RCC 7860 (cell line): Measurements from ENCODE around the gene ZHX3.

Source experiments
- DNase-seq: peaks from one replicate; pipeline ENCODE4 v3.0.0-alpha.2; 2015; ENCODE audit warnings: low spot score
- FAIRE-seq: peaks from 2 replicates; lab custom pipeline; 2012; peaks lifted over from hg19 to GRCh38; lab: Jason Lieb, UNC

ZHX3 gene

GRCh38 chr20:41165001-41165882, 152.3 kb downstream of the ZHX3 start:
- no peak for DNase-seq
- FAIRE-seq, result no peak

- FAIRE-seq (no peak), DNase-seq (no peak)
Observed at GRCh38 chr20:41163821-41164220, 153.7 kb downstream of the ZHX3 start.

DNA sequence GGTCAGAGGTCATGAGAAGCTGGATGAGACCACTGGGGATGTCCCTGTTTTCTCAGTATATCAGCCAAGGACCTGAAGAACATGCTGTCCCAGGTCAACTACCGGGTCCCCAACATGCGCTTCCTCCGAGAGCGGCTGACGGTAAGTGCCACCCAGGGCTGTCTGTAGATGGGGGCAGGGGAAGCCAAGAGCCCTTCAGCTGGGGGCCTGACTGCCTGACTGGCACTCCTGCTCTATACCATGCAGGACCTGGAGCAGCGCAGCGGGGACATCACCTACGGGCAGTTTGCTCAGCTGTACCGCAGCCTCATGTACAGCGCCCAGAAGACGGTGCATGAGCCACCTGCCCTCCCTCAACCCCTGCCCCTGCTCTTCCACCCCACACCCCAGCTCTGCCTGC, 155.1 kb downstream of the ZHX3 start:
- FAIRE-seq, result no peak

DNA sequence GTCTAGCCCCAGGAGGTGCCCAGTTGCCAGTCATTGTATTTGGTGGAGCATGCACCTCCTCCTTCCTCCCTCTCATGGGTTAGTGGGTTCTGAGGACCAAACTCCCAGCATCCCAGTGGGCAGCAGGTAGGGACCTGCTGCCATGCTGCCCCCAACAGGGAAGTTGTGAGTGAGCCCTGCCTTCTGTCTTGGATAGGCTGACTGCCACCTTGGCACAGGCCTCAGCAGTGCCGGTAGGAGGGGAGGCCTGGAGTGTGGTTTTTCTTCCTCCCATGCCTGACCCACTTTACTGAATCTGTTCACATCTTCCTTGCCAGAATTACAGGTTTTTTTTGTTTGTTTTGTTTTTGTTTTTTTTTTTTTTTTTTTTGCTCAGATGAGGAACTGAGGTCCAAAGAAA, 155.6 kb downstream of the ZHX3 start:
- FAIRE-seq (no peak), DNase-seq (no peak)

More for the DNA sequence above, 155.1 kb downstream of the ZHX3 start:
- DNase-seq, result no peak

DNA sequence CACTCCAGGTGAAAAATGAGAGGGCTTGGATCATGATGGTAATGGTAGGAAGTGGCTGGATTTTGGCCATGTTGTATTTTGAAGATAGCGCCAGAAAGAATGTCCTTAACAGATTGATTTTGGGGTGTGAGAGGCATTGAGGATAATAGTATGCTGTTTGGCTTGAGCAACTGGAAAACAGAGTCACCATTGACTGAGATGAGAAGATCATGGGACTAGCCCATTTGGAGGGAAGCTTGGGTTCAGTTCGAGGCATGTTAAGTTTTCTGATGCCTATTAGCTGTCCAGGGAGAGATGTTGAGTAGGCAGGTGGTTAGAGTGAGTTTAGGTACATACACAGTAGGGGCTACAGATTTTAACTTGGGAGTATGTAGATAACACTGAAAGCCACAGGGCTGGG, 156.8 kb downstream of the ZHX3 start:
- DNase-seq (no peak), FAIRE-seq (no peak)

DNA sequence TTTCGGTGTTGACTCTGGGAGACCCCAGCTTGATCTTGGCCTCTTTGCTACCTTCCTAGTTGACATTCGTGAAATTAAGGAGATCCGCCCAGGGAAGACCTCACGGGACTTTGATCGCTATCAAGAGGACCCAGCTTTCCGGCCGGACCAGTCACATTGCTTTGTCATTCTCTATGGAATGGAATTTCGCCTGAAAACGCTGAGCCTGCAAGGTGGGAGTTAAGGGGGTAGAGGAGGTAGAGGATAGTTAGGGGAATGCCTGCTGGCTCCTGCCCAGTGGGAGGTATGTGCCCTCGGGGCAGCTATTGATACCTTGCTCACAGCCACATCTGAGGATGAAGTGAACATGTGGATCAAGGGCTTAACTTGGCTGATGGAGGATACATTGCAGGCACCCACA, 158.0 kb downstream of the ZHX3 start:
- DNase-seq (no peak), FAIRE-seq (no peak)

- DNase-seq (no peak), FAIRE-seq (no peak)
Observed at GRCh38 chr20:41158082-41158625, 159.4 kb downstream of the ZHX3 start.

- no peak for DNase-seq
- no peak for FAIRE-seq
Observed at GRCh38 chr20:41155261-41155660, 162.3 kb downstream of the ZHX3 start.

- FAIRE-seq, result no peak
- DNase-seq, result no peak
Observed at GRCh38 chr20:41154436-41155176, 162.9 kb downstream of the ZHX3 start.

- no peak for FAIRE-seq
Observed at GRCh38 chr20:41152108-41152757, 165.3 kb downstream of the ZHX3 start.

DNA sequence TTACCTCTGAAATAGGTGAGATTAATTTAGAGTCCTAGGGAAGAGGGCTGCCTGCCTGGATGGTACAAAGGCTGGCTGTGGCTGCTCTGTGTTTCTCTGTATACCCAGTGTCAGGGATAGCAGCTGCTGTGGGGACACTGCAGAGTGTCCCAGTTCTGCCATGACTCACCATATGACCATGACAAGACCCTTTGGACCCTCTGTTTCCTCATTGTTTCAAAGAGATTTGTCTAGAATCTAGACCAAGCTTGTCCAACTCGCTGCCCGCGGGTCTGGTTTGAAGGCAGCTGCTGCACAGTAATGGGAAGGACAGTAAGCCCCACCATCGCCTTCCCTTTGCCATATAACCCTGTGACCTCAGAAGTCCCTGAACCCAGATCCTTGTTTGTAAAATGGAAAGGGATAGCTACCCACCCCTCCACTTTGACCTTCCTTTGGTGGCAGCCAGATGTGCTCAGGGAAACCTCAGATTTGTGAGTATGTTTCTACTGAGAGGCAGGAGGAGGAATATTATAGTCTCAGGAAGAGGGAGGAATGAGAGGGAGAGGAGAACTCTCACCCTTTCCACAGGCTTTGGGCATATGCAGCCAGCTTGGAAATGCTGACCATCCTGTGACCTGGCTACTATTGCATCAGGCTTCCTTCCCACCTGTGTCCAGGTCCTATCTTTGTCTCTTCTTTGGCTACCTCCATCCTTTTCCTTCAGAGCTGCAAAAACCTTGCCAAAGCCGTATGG, 166.2 kb downstream of the ZHX3 start:
- FAIRE-seq, result no peak
- no peak for DNase-seq

More at GRCh38 chr20:41152108-41152757, 165.3 kb downstream of the ZHX3 start:
- no peak for DNase-seq

DNA sequence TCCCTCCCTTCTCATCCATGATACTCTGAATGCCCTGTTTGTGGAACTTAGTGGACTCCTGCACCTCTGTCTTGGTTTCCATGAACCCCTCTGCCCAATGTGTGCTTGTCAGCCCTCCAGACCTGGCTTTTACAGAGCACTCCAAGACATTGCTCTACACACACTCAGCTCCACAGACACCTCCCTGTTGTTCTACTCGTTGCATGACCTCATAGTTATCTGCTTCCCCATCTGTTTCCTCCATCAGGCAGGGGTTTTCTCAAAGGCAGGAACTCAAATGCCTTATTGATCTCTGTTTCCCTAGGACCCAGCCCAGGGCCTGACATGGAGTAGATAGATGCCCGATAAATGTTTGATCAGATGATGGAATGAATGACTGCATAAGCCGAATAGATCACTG, 166.9 kb downstream of the ZHX3 start:
- DNase-seq (no peak), FAIRE-seq (no peak)

GRCh38 chr20:41148942-41149341, 168.6 kb downstream of the ZHX3 start:
- FAIRE-seq (no peak), DNase-seq (no peak)

GRCh38 chr20:41147767-41148191, 169.8 kb downstream of the ZHX3 start:
- FAIRE-seq, result no peak
- DNase-seq, result no peak

DNA sequence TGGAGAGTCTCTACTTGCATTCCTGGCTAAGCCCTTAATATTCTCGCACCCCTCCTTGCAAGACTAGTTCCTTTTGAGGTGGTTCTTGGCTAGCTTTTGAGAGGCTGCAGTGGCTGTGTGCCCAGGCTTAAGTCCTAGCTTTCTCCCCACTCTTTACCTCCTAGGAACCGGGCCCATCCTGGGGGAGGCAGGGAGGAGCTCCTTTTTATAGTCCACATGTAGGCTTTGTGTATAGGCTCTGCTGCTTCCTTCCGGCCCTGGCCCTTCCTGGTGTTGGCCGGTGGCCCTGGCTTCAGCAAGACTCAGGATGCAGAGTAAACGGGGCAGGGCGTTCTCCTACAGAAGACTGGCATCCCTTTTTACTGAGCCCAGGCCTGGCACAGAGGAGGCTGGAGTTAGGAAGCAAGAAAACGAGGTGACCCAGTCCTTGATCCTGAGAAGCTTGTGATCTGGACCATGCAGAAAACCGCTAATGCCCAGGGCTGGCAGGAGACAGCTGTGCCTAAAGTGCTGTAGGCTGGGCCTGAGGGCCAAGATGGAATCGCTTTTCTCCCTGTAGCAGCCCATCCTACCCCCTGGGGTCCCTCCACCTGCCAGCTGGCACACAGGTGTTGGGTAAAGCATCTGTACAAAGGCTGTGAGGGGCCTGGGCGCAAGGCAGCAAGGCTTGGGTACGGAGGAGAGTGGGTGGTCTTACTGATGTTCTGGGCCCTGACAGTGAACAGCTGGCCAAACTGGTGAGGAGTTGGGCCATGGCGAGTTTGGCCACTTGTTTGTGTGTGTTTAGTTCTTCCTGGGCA, 171.5 kb downstream of the ZHX3 start:
- FAIRE-seq, result no peak
- DNase-seq, result no peak

DNA sequence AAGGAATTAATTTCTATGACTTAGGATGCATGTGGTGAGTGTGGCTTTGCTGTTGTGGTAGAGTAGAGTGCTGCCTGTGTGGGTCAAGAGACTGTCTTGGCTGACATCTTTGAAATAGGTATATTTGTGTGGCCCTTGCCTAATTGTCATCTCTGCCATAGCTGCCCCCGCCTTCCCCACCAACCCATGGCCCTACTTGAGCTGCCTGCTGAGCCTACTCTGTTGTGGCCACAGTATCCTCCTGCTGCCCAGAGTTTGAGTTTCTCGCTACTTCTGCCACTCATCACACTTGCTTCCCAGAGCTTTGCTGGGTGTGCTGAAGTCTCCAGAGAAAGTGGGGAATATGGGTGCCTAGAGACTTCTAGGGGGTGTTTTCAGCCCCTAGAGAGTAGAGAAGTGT, 172.2 kb downstream of the ZHX3 start:
- DNase-seq (no peak), FAIRE-seq (no peak)

DNA sequence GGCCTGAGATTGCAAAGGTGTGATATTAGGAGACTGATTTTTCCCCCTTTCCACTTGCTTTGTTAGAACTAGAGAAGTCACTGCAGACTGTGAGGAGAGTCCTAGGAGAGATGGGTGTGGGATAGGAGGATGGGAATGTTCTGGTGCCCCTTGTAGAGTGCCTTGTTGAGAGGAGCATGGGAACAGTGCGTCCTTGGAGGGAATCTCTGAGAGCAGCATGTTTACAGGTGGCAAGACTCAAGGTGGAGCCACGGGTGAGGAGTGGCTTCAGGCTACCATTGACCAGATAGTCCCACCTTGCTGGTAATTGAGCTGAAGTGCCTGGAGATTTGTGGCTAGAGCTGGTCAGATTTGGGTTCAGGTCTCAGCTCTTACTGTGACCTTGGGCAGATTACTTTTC, 174.2 kb downstream of the ZHX3 start:
- DNase-seq, result no peak
- FAIRE-seq, result no peak

DNA sequence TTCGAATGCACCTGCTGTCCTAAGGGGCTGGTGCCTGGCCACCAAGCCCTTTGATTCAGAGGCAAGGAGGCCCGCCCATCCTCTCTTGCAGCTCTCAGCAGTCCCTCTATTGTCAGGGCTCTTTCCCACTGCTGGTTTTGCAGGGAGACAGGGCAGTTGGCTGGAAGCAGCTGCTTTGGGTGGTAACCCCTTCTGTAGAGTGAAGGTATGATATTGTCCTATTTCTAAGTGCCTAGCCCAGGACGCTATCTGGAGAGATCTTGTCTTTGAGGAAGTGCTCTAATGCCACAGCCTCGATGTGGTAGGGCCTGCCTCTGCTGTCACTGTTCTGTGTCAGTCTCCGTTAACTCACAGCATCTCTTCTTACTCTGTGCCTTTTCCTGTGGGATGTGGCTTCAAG, 174.6 kb downstream of the ZHX3 start:
- DNase-seq, result no peak
- FAIRE-seq, result no peak

DNA sequence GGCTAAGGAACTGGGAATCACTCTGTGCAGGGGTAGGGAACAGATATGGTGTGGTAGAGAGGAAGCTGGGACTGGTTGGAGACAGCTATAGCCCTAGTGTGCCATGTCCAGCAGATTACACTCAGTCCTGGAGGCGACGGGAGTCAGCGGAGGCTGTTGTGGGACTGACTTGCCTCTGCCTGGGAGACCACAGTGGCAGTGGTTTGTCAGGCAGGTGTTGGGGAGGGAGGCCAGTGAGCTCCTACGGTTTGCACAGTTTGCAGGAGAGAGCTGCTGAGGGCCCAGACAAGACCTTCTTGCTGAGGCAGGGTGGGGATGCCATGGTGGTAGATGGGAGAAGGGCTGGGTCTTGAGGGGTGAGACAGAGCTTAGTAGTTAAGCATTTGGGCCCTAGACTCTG, 175.3 kb downstream of the ZHX3 start:
- FAIRE-seq, result no peak
- DNase-seq, result no peak
